Ovary (tissue), 9 donors: ENCODE results near the gene ATP13A2. TPM values are rescaled to one million over a fixed set of nuclear protein-coding genes. Genes with fewer than 3 reads are reported as not detected.

Source experiments
- DNase-seq, 5 donors: peaks; one replicate each; pipeline ENCODE4 v3.0.0-alpha.2; 2019 to 2020
- H3K27ac ChIP-seq, 2 donors: fragments of 200-600 bp; one replicate each; pipeline versions ENCODE4 v1.5.1 to v1.8.0; 2019 to 2022
- H3K27me3 ChIP-seq: fragments of 200-600 bp; one replicate; pipeline ENCODE4 v1.8.0; 2022
- H3K36me3 ChIP-seq: fragments of 200-600 bp; sonication (generic); one replicate; pipeline ENCODE4 v1.5.1; 2019
- H3K4me1 ChIP-seq: one replicate; pipeline ENCODE4 v1.8.1; 2013; ENCODE audit warnings: mild to moderate bottlenecking, moderate library complexity; ENCODE audit not compliant: insufficient read depth
- H3K4me3 ChIP-seq: fragments of 200-600 bp; sonication (generic); one replicate; pipeline ENCODE4 v1.5.1; 2017
- H3K9me3 ChIP-seq, 2 donors: fragments of 200-600 bp in 1 of 2; sonication (generic) in 1 of 2; one replicate each; pipeline versions ENCODE4 v1.5.1 to v1.8.1; 2013 to 2019; ENCODE audit warnings: mild to moderate bottlenecking in 1 of 2, moderate library complexity in 1 of 2
- CTCF ChIP-seq, 3 donors: fragments of 450-650 bp in 2 of 3; fragments of 200-600 bp in 1 of 3; IDR thresholded peaks; one replicate each; pipeline versions ENCODE4 v1.5.1 to v1.8.0; 2016 to 2022; ENCODE audit warnings: antibody characterized with exemption in 3 of 3, mild to moderate bottlenecking in 1 of 3
- EP300 ChIP-seq: sonication (generic); formaldehyde crosslinking; IDR thresholded peaks from one replicate; pipeline ENCODE4 v1.6.1; 2017; ENCODE audit warnings: antibody characterized with exemption
- POLR2A ChIP-seq: fragments of 450-650 bp; IDR thresholded peaks from one replicate; pipeline ENCODE4 v1.6.1; 2017; ENCODE audit warnings: antibody characterized with exemption, mild to moderate bottlenecking, moderate library complexity
- WGBS, 3 donors: extraction: QIAGEN DNeasy Blood & Tissue Kit in 1 of 3; methylation state at CpG; one replicate each; pipeline versions ENCODE4 v1.1.5 to v1.1.7; 2013 to 2017; 5-methylcytosine and 5-hydroxymethylcytosine counted together
- intact Hi-C, 4 donors: fragments of 100-400 bp; cut with DNase I; formaldehyde crosslinking; loops; one replicate each; pipeline versions ENCODE4 v1.11.0 to v1.15.1; 2022 to 2023
- polyA plus RNA-seq, 2 donors: library from polyadenylated mRNA; stranded (reverse); fragments of 200-250 nt in 1 of 2; fragments of 350-450 nt in 1 of 2; fragmentation: Illumina TruSeq in 1 of 2; extraction: RNeasy Lipid Tissue Mini Kit (QIAGEN cat#74804) in 1 of 2; gene quantifications; one replicate each; pipeline ENCODE4 v1.2.3, GENCODE V29; 2013 to 2014
- total RNA-seq, 7 donors: library from RNA; depleted of rRNA in 2 of 7; stranded (reverse); fragments of >200 nt in 2 of 7; fragmentation: NEBNext Ultra II Directional in 3 of 7; extraction: Animal tissue kit (Norgen Biotek cat#: 25700) in 3 of 7; gene quantifications; one replicate each; pipeline versions ENCODE4 v1.1.0 to v1.2.4, GENCODE V29; 2016 to 2023
- donor health status: DM: no; HTN: no; CAD: no; lungs with moderate emphysema.
- donor health status: DM: no; HTN: no; CAD: no.
- donor health status: Bipolar disorder and iron deficiency.
- donor health status: DM: yes; HTN: yes; CAD: no.
- donor health status: DM: no; HTN: no; CAD: no.
- donor health status: DM: yes; HTN: yes; CAD: no.

Gene ATP13A2
- total and polyA plus RNA-seq, 9 donors, result 8.8 to 24.1 (median 18.7) TPM

- intact Hi-C loops, result no loop called here
- DNase-seq, result no peak
- H3K4me1 ChIP-seq, result no peaks in the 10 kb centered on the region
- WGBS, 3 donors, result 46 to 64% (median 52%) methylated on average over 1 of the region's 1 CpG
- no peak overlapping the region for H3K27ac ChIP-seq
- no peaks in the 10 kb centered on the region for H3K27me3 ChIP-seq
- no peaks in the 10 kb centered on the region for H3K36me3 ChIP-seq
- TF ChIP-seq CTCF (IDR thresholded peaks at IDR 0.05) (no peak), EP300 (no peak), POLR2A (no peak)
- no peak overlapping the region for H3K4me3 ChIP-seq
- no peaks in the 10 kb centered on the region for H3K9me3 ChIP-seq
Observed at GRCh38 chr1:17024721-17025120, 13.0 kb upstream of the ATP13A2 start.

GRCh38 chr1:17023573-17023972 lies 11.8 kb upstream of the ATP13A2 start:
- WGBS, 3 donors, result 72 to 80% (median 74%) methylated on average over 3 of the region's 3 CpGs
- H3K27me3 ChIP-seq, result no peaks in the 10 kb centered on the region
- intact Hi-C loops, result no loop called here
- H3K9me3 ChIP-seq, result no peaks in the 10 kb centered on the region
- no peak for DNase-seq
- no peaks in the 10 kb centered on the region for H3K36me3 ChIP-seq
- H3K4me1 ChIP-seq, result no peaks in the 10 kb centered on the region
- no peak for TF ChIP-seq EP300
- no peak for TF ChIP-seq POLR2A
- no peak for TF ChIP-seq CTCF (IDR thresholded peaks at IDR 0.05)
- no peak overlapping the region for H3K4me3 ChIP-seq
- no peak overlapping the region for H3K27ac ChIP-seq

GRCh38 chr1:17023102-17023501 lies 11.4 kb upstream of the ATP13A2 start:
- Histone ChIP-seq H3K9me3 (no peaks in the 10 kb centered on the region), H3K27me3 (no peaks in the 10 kb centered on the region), H3K4me1 (no peaks in the 10 kb centered on the region), H3K27ac (no peak overlapping the region), H3K36me3 (no peaks in the 10 kb centered on the region), H3K4me3 (no peak overlapping the region)
- no peak for DNase-seq
- TF ChIP-seq EP300 (no peak), CTCF (IDR thresholded peaks at IDR 0.05) (no peak)
- WGBS, 3 donors, result 49 to 66% (median 58%) methylated on average over 4 of the region's 4 CpGs
- intact Hi-C loops, result no loop called here

- H3K4me1 ChIP-seq, result no peaks in the 10 kb centered on the region
- H3K27ac ChIP-seq, result no peak overlapping the region
- H3K36me3 ChIP-seq, result no peaks in the 10 kb centered on the region
- no peak for TF ChIP-seq POLR2A
- no peak for TF ChIP-seq CTCF (IDR thresholded peaks at IDR 0.05)
- TF ChIP-seq EP300, result no peak
- intact Hi-C loops, result no loop called here
- DNase-seq, result no peak
- H3K27me3 ChIP-seq, result no peaks in the 10 kb centered on the region
- 89 to 90% (median 89%) methylated on average over 10 of the region's 10 CpGs for WGBS, 3 donors
- no peak overlapping the region for H3K4me3 ChIP-seq
- no peaks in the 10 kb centered on the region for H3K9me3 ChIP-seq
Observed at GRCh38 chr1:17021896-17022295, 10.2 kb upstream of the ATP13A2 start.

GRCh38 chr1:17020502-17020901 lies 8.8 kb upstream of the ATP13A2 start:
- H3K27me3 ChIP-seq, result no peaks in the 10 kb centered on the region
- H3K4me3 ChIP-seq, result no peak overlapping the region
- no peaks in the 10 kb centered on the region for H3K9me3 ChIP-seq
- no peak overlapping the region for H3K27ac ChIP-seq
- no peak for TF ChIP-seq CTCF (IDR thresholded peaks at IDR 0.05)
- TF ChIP-seq POLR2A, result no peak
- TF ChIP-seq EP300, result no peak
- WGBS, 3 donors, result 96 to 98% (median 98%) methylated on average over 2 of the region's 2 CpGs
- no peaks in the 10 kb centered on the region for H3K36me3 ChIP-seq
- no peaks in the 10 kb centered on the region for H3K4me1 ChIP-seq
- intact Hi-C loops, result no loop called here
- no peak for DNase-seq
